ENCODE data around the gene CERS6. TPM values are rescaled to one million over a fixed set of nuclear protein-coding genes. Genes with fewer than 3 reads are reported as not detected.

Gene CERS6
- total and polyA plus RNA-seq, 8 donors, result 3.2 to 18.0 (median 7.6) TPM

DNA sequence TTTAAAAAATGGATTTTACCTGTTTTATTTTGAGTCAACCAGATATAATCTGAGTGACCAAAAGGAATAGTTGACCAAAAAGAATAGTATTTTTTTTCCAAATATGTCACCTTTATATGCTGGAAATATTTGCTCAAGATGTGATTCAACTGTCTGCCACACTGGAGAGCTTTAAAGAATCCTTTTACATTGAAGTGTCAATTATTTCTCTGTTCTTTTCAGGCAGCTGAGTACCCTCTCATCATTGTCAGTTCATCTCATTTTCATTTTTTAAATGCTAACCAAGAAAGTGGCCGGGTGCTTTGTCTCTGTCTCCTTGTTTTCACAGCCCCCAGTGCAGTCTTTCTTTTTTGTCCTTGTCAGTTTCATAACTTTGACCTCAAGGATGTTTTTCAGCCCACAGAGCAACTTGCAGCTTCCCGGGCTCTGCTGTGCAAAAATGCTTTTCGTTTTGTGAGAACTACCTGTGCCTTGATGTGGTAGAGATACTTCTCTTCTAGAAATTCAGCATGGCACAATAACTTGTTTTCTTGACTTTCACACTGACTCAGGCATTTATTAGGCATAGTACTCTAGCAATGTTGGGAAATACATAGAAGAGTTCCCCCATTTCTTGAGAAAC is 23.4 kb upstream of the CERS6 start:
- WGBS, 2 donors, result 72 to 81% methylated on average over 3 of the region's 3 CpGs
- DNase-seq, result no peak

DNA sequence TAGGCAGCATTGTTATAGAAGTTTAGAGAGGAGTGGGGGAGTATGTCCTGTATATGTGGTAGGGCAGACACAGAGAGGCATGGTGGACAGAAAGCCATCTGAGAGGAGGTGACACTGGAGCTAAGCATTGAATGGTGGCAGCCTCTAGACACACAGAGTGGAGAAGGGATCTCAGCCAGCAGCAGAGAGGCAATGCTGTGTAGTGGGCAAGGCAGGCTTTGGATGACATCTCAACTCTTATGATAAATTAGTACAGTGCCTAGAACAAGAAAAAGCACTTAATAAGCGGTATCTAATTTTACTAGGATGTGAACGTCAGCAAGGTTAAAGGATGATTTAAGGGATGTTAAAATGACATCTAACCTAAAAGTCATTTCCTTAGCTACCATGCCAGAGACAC is 22.5 kb upstream of the CERS6 start:
- no peak for DNase-seq
- Histone ChIP-seq H3K4me3 (no peak overlapping the region), H3K4me1 (no peaks in the 10 kb centered on the region), H3K9me3 (no peaks in the 10 kb centered on the region), H3K36me3 (no peaks in the 10 kb centered on the region), H3K27me3 (no peaks in the 10 kb centered on the region), H3K27ac (no peak overlapping the region)
- no peak for FAIRE-seq
- no peak for TF ChIP-seq CTCF (IDR thresholded peaks at IDR 0.05)
- no peak for ATAC-seq
- intact Hi-C loops (cut with DNase I), result no loop called here
- 76 to 81% methylated on average over 2 of the region's 2 CpGs for WGBS, 2 donors

More for the DNA sequence above, 23.4 kb upstream of the CERS6 start:
- Histone ChIP-seq H3K4me3 (no peak overlapping the region), H3K27ac (no peak overlapping the region), H3K9me3 (no peaks in the 10 kb centered on the region), H3K4me1 (no peaks in the 10 kb centered on the region), H3K27me3 (no peaks in the 10 kb centered on the region), H3K36me3 (no peaks in the 10 kb centered on the region)
- ATAC-seq, result no peak
- intact Hi-C loops (cut with DNase I), result no loop called here
- no peak for FAIRE-seq
- no peak for TF ChIP-seq CTCF (IDR thresholded peaks at IDR 0.05)

- no peak for FAIRE-seq
- no peak for ATAC-seq
- intact Hi-C loops (cut with DNase I), result no loop called here
- no peaks in the 10 kb centered on the region for H3K27me3 ChIP-seq
- H3K9me3 ChIP-seq, result no peaks in the 10 kb centered on the region
- 54 to 66% methylated on average over 2 of the region's 2 CpGs for WGBS, 2 donors
- H3K27ac ChIP-seq, result no peak overlapping the region
- H3K36me3 ChIP-seq, result no peaks in the 10 kb centered on the region
- peak in 4 of 6 donors; percentile 41 to 71 (median 57) for DNase-seq
- H3K4me3 ChIP-seq, result no peak overlapping the region
- no peaks in the 10 kb centered on the region for H3K4me1 ChIP-seq
- TF ChIP-seq CTCF (IDR thresholded peaks at IDR 0.05), result no peak
These were observed 21.9 kb upstream of the CERS6 start for GRCh38 chr2:168434146-168434545.

- no peaks in the 10 kb centered on the region for H3K27me3 ChIP-seq
- DNase-seq (no peak), ATAC-seq (no peak), FAIRE-seq (no peak)
- no peaks in the 10 kb centered on the region for H3K36me3 ChIP-seq
- H3K4me1 ChIP-seq, result no peaks in the 10 kb centered on the region
- TF ChIP-seq CTCF (IDR thresholded peaks at IDR 0.05), result no peak
- intact Hi-C loops (cut with DNase I), result no loop called here
- no peak overlapping the region for H3K4me3 ChIP-seq
- H3K9me3 ChIP-seq, result no peaks in the 10 kb centered on the region
- H3K27ac ChIP-seq, result no peak overlapping the region
These were observed 19.2 kb upstream of the CERS6 start for GRCh38 chr2:168436840-168437239.

GRCh38 chr2:168438553-168438952 is 17.5 kb upstream of the CERS6 start:
- FAIRE-seq (no peak), ATAC-seq (no peak), DNase-seq (no peak)
- Histone ChIP-seq H3K27me3 (no peaks in the 10 kb centered on the region), H3K4me3 (no peak overlapping the region), H3K27ac (no peak overlapping the region), H3K4me1 (no peaks in the 10 kb centered on the region), H3K36me3 (no peaks in the 10 kb centered on the region), H3K9me3 (no peaks in the 10 kb centered on the region)
- no peak for TF ChIP-seq CTCF (IDR thresholded peaks at IDR 0.05)
- intact Hi-C loops (cut with DNase I), result no loop called here
- 83% methylated on average over 6 of the region's 6 CpGs for WGBS, 2 donors
